Measurements from ENCODE around the gene LSM3.
"Not testable (repeated sequence)": the region's sequence is repeated elsewhere in the genome, so short reads cannot be mapped to it uniquely, and the experiment has no call there.

Gene LSM3

DNA sequence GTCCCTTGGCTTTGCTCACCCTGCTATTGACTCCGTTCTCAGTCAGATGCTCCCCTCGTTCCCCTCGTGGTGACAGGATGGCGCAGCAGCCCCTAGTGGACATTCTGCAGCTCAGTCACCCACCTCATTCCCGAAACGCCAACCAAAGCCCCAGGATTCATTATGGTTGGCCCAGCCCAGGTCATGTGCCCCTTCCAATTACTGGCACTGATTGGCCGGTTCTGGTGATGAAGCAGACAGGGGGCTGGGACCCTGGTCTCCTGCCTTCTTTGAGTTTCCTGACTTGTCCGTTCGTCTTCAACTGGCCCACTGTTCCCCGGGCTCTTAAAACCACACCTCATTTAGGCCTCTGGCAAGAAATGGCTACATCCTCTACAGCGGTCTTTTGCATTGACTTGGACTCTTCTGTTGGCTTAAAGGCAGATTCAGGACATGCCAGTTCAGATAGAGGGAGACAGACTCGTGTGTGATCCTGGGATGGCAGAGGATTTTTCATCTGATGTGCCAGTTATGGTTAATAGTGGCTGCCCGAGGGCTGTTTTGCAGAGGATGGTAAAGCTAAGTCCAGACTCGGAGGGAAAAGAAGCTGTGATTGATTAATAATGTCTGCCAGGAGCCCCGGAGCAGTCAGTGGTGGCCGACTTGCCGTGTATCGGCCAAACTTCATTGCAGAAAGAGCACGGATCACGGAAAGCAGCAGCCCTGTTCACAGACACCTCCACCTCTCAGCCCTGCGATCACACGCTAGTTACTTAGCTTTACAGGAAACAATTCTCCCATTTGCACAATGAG is 37.8 kb downstream of the LSM3 start:
- H3K4me3 ChIP-seq (ENCODE audit: low read depth, low read length) = peak overlapping the region; percentile 6

DNA sequence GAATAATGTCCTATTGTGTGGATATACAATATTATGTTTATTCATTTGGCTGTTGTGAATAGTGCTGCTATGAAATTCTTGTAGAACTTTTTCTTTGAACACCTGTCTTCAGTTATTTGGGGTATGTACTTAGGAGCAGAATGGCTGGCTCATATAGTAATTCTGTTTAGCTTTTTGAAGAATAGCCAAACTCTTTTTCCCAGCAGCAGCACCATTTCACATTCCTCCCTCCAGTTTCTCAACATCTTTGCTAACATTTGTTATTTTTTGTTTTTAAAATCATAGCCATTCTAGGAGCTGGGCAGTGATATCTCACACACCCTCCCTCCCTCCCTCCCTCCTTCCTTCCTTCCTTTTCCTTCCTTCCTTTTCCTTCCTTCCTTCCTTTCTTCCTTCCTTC is 39.7 kb downstream of the LSM3 start:
- H3K4me3 ChIP-seq (ENCODE audit: low read depth, low read length) = no peak overlapping the region

DNA sequence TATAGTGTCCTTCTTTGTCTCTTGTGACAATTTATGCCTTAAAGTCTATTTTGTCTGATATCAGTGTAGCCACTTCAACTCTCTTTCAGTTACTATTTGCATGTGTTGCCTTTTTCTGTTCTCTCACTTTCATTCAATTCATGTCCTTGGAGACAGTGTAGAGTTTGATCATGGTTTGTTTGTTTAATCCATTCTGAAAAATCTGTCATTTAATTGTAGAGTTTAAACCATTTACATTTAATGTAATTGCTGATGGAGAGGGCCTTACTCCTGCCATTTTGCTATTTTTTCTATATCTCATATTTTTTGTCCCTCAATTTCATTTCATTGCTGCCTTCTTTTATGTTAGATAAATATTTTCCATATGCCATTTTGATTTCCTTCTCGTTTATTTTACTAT is 42.3 kb downstream of the LSM3 start:
- no peak overlapping the region for H3K4me3 ChIP-seq (ENCODE audit: low read depth, low read length)

DNA sequence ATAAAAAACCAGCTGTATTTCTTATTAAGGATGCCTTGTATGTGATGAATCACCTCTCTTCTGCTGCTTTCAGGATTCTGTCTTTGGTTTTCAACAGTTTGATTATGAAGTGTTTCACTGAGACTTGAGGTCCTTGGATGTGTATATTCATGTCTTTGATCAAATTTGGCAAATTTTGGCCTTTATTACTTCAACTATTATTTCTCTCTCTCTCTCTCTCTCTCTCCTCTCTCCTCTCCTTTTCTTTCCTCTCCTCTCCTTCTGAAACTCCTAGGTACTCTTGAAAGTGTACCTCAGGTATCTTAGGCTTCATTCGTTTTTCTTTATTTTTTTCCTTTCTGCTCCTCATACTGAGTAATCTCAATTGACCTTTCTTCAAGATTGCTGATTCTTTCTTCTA is 43.3 kb downstream of the LSM3 start:
- H3K4me3 ChIP-seq (ENCODE audit: low read depth, low read length) = no peak overlapping the region

DNA sequence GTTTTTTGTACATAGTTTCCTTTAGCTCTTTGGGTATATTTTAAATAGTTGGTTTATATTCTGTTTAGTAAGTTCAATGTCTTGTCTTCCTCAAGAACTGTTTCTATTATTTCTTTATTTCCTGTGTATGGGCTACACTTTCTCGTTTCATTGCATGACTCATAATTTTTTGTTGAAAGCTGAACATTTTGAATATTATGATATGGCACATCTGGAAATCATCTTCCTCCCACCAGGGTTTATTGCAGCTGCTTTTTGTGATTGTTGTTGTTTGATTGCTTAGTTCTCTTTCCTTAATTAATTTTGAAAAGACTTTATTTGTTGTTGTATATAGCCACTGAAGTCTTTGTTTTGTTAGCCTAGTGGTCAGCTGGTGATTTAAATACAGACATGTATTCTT is 43.8 kb downstream of the LSM3 start:
- no peak overlapping the region for H3K4me3 ChIP-seq (ENCODE audit: low read depth, low read length)

DNA sequence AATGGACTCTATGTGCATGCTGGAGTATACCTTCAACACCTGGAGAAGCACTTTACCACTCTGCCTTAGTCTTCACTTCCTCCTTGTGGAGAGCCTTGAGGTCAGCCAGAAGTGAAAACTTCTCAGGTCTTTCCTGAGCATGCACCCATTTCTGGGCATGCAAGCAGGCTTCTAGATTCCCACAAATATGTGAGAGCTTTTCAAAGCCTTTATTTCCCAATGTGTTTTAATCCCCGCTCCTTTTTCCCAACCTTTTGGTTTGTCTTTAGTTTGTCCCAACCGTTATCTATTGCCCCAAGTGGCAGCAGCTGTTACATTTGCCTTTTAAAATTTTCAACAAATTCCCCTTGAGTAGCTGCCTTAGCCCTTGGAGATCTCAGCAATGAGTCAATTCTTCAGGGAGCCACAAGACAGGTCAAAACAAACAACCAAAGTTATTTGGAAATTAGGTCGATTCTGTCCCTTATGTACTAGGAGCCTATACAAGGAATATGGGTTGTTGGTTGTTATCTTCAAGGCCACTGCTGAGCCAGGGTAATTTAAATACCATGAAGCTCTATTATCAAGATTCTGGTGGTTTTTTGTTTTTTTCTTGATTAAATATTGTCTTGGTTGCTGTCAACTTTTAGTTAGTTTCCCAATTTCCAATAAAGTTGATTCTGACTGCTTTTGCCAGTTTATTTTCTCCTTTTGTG is 44.4 kb downstream of the LSM3 start:
- no peak overlapping the region for H3K4me3 ChIP-seq (ENCODE audit: low read depth, low read length)

DNA sequence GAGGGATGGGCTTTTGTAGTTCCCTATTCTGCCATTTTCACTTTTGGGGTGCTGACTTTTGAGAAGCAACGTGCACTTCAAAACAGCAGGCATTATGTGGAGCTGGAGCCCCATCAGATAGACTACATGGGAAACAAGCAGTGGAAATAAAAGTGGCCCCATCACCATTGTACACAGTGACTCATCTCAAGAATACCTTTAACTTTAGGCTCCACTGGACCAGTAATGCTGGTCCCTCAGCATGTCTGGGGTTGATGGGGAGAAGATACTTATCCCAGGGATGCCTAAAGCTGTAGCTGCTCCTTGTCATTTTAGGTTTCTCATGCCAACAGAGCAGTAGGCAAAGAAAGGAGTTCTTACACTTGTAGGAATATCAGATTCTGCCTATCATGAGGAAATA is 45.0 kb downstream of the LSM3 start:
- no peak overlapping the region for H3K4me3 ChIP-seq (ENCODE audit: low read depth, low read length)

DNA sequence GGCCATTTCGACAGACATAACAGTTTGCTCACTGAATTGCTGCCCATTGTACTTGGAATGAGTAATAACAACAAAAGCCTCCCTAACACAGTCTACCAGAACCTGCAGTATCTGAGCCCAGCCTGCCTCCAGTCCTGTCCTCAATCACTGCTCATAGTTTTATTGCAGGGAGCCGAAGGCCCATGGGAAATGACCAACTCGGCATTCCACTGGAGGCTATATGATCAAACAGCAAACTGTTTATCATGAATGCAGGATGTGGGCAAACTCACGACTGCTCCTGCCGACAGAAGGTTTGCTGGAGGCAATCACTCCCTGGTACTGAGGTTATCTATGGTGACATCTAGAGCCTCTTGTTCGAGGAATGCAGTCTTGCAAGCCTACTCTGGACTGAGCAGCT is 46.3 kb downstream of the LSM3 start:
- H3K4me3 ChIP-seq (ENCODE audit: low read depth, low read length) = no peak overlapping the region

DNA sequence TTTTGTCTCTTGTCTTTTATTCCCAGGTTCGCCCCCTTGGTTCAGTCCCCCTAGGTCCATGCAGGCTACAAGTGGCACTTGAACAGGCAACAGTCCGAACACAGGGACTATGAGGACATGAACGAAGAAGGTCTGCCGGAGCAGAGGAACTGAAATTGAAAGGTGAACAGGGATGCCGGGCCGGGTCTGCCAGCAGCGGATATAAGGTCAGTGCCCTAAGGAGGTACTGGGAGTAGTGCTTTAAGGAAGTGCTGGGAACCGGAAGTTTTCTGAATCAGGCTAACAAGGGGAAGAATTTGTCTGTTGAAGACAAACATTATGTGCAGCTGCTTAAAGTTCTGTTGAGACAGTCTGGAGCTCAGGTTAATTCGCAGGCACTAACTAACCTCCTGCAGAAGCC is 46.8 kb downstream of the LSM3 start:
- H3K4me3 ChIP-seq (ENCODE audit: low read depth, low read length) = no peak overlapping the region

DNA sequence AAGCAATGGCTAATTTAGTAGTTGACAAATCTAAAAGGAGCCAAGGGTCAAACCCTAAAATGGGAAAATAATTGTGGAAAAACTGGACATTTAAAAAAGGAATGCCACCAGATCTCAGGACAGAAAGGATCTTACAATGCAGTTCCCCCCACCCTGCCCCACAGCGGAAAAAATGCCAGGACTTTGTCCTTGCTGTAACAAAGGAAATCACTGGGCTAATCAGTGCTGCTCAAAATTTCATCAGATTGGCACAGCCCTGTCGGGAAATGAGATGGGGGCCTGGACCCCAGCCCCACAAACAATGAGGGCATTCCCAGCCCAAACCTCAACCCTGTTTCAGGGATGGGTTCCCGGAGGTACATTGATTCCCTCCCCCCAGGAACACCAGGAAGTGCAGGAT is 47.7 kb downstream of the LSM3 start:
- H3K4me3 ChIP-seq (ENCODE audit: low read depth, low read length) = not testable (repeated sequence)

DNA sequence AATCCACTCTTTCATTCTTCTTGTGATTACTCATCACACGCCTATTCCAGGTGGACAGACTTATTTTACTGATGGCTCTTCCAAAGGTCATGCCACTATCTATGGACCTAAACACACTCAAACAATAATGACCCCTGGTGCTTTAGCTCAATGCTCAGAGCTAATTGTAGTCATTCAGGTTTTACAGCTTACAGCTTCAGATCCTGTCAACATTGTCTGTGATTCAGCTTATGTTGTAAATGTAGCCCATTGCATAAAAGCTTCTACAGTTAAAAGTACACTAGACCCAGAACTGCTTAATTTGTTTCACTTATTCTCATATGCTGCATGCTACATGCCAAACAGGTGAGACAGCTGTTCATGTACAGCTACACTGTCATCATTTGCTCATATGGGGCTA is 49.2 kb downstream of the LSM3 start:
- H3K4me3 ChIP-seq (ENCODE audit: low read depth, low read length) = no peak overlapping the region

DNA sequence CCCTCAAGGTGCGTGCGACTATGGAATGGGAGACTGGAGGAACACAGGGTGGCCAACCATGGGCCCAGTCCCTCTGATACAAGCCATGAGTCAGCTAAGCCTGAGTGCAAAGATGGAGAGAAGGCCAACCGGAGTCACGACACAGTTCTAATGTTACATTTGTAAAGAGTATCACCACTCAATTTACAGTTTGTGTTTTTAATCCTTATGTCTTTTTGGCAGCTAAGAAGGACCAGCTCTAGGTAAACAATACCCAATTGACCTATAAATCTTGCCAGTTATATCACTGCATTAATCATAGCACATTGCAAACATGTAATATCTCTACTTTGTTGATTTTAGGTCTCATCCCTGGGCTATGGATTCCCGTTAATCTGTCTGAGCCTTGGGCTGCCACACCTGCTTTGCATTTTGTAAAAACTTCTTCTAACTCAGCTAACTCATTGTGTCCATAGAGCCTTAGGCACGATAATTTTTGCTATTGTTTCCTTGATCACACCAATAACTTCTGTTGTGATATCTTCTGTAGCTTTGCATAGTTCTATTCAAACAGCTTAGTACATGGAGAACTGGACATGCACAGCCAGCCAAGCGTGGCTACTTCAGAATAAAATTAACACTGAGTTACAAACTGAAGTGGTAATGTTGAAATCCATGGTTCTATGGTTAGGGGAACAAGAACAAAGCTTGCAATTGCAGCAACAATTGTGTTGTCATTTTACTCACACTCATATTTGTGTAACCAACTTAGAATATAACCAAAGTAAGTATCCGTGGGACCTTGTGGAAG is 50.3 kb downstream of the LSM3 start:
- H3K4me3 ChIP-seq (ENCODE audit: low read depth, low read length) = no peak overlapping the region

DNA sequence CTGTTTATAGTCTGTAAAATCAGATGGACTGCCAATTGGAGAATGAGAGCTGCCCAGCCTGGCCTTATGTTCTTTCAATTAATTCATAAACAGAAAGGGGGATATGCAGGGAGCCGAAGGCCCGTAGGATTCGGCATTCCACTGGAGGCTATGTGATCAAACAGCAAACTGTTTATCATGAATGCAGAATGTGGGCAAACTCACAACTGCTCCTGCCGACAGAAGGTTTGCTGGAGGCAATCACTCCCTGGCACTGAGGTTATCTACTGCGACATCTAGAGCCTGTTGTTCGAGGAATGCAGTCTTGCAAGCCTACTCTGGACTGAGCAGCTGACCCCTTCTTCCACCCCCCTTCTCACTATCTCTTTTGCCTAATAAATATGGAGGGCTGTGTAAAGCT is 51.1 kb downstream of the LSM3 start:
- H3K4me3 ChIP-seq (ENCODE audit: low read depth, low read length) = not testable (repeated sequence)

DNA sequence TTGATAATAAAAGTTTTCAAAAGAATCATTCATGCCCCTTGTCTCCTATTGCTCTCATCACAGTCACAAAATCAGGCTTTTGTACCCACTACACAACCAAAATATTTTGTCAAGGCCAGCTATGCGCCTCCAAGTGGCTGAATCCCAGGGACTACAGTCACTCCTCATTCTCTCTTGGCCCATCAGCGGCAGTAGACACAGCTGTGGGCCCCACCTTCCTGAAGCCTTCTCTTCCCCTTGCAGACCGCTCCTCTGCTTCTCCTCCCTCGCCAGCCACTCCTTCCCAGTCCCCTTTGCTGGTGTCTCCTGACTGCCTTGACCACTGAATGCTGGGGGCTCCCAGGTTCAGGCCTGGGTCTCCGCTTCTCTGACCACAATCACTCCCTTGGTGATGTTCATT is 52.1 kb downstream of the LSM3 start:
- no peak overlapping the region for H3K4me3 ChIP-seq (ENCODE audit: low read depth, low read length)

DNA sequence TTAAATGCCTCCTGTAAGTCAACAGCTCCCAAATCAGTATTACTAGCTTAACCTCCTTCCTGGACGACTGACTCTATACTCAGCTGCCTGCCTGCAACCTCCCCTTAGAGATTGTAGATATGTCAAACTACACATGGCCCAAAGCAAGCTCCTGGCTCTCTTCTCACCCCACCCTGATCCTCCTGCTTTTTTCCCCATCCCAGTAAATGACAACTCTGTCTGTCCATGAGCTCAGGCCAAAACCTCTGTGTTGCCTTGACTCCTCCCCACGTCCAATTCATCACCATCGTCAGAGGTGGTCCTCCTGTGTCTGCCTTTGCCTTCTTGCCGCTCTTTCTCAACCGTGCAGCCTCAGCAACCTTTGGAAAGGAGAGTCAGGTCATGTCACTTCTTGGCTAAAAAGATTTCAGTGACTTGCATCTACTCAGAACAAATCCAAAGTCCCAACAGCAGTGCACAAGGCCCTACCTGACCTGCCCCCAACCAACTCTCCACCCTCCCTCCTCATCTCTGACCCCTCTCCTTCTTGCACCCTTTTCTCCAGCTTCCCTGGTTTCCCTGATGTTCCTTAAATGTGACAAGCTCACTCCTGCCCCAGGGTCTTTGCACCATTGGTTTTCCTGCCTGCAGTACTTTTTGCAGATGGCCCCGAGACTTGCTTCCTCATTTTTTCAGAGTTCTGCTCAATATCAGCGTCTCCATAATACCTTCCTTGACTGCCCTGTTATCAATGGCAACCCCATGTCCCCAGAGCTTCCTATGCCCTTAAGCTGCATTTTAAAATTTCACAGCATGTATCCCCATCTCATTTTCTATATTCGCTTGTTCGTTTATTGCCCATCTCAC is 52.8 kb downstream of the LSM3 start:
- H3K4me3 ChIP-seq (ENCODE audit: low read depth, low read length) = no peak overlapping the region

DNA sequence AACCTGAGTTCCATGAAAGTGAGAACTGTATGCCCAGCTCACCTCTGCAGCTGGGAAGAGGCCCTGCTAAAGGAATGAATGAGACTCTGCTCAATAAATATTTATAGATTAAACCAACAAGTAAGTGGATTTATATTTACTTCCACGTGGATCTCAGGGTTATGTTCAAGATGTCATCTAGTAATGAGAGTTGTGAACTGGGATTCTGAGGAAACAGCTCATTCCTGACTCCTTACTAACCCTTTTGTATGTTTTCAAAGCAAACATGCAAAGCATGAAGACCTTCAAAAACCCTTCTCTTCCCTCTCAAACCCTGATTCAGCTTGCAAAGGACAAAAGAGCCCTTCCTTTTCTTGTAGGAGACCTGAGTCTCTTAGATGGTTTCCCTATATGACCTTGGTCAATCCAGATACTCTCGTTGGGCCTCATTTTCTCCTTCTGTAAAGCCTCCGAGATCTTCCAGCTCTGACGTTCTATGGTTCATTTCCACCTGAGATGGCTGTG is 53.4 kb downstream of the LSM3 start:
- H3K4me3 ChIP-seq (ENCODE audit: low read depth, low read length) = no peak overlapping the region

DNA sequence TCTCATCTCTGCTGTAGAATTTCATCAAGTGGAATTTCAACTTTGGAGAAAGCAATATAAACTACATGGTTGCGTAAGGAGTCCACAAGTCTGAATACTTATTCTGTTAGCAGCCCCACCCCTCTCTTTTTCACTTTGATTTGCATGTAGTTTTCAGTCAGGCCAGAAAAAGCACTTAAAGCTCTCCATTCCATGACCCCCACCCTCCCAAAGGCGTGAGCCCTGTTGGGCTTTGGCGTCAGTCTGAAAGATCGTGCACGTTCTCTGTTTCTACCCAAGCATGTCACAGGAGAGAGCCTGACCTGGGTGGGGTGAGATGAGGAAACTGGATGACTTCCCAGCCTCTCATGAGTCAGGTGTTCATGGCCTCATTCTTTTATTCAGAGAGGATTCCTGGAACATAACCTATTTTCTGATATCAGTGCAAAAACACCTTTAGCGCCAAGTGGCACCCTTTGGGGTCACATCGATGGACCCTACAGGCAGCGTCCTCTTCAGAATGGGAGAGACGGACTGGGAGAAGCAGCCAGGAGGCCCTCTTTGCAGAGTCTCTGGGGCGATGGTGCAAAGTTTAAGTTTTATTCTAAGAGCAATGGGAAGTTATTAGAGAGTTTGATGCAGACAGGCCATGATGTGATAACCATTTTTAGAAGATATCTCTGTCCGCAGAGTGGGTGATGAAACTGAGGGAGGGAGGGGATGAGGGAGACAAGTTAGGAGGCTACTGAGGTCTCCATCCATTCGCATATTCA is 55.8 kb downstream of the LSM3 start:
- no peak overlapping the region for H3K4me3 ChIP-seq (ENCODE audit: low read depth, low read length)

DNA sequence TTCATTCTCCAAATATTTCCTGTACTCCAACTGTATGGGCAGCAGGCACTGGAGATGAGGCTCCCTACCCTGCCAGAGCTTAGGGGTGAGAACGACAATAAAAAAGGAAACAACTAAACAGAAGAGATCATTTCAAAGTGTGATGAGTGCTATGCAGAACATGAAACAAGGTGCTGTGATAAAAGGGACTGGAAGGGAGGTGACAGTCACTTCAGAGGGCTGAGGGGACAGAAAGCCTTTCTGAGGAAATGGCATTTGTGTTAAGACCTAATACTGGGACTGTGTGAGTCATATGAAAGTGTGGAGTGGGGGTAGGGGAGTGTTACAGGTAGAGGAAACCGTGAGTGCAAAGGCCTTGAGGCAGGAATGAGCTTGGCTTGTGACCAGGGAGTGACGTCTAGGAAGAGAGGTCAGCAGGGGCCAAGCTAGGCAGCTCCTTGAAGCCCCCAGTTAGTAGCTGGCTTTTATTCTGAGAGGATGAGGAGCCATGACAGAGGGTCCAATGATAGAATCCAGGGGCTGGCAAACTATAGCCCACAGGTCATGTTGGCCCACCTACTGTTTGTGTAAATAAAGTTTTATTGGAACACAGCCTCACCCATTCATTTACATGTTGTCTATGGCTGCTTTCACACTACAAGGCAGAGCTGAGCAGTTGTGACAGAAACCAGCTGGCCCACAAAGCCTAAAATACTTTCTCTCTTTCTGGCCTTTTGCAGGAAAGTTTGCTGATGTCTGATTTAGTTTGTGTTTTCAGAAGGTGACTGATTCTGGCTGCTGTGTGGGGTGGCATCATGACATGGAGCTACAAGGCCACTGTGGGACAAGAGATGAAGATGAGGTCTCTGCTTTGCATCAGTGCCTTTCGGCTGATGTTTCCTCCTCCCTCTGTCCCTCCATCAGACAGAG is 56.6 kb downstream of the LSM3 start:
- H3K4me3 ChIP-seq (ENCODE audit: low read depth, low read length) = no peak overlapping the region

DNA sequence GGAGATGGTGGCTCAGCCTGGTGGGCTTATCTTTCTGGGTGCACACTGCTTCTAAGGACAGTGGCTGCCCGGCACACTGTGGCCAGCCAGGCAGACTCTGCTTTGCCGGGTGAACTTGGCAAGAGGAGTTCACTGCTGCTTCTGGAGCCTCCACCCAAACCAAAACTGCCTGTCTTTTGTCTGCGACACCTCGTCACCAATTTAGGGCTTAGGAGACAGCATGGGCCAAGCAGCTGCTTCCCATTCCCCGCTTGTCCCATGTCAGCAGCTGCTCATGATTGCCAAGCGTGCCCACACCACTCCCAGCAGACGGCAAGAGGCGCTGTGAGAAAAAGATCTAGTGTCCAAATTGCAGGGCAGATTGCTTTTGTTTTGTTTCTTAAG is 57.3 kb downstream of the LSM3 start:
- H3K4me3 ChIP-seq (ENCODE audit: low read depth, low read length) = no peak overlapping the region

Data from iPS-11a (cell line).